Tibial nerve (tissue), 4 donors: ENCODE data around the gene EYA3.

Experiments used
- CTCF ChIP-seq, 5 experiments: fragments of 200-600 bp in 3 of 5; fragments of 450-650 bp in 2 of 5; sonication (generic) in 3 of 5; IDR thresholded peaks; one replicate each; pipeline ENCODE4 v1.5.1; 2016 to 2019; ENCODE audit warnings: antibody characterized with exemption in 5 of 5, mild to moderate bottlenecking in 3 of 5, moderate library complexity in 2 of 5
- EP300 ChIP-seq, 2 donors: sonication (generic); formaldehyde crosslinking; IDR thresholded peaks; one replicate each; pipeline ENCODE4 v1.6.1; 2017; ENCODE audit warnings: antibody characterized with exemption in 2 of 2, mild to moderate bottlenecking in 1 of 2
- POLR2A ChIP-seq, 2 donors: fragments of 450-650 bp; IDR thresholded peaks; one replicate each; pipeline ENCODE4 v1.6.1; 2017; ENCODE audit warnings: antibody characterized with exemption in 2 of 2, mild to moderate bottlenecking in 2 of 2, moderate library complexity in 2 of 2

GRCh38 chr1:27940297-27940696, 148.1 kb downstream of the EYA3 start:
- TF ChIP-seq POLR2A (IDR thresholded peaks at IDR 0.05), result no peak
- no peak for TF ChIP-seq CTCF (IDR thresholded peaks at IDR 0.05)
- no peak for TF ChIP-seq EP300 (IDR thresholded peaks at IDR 0.05)
